Osteoblast (primary cell): ENCODE results near the gene SLC34A1. TPM values are rescaled to one million over a fixed set of nuclear protein-coding genes. Genes with fewer than 3 reads are reported as not detected.

Source experiments
- DNase-seq: peaks from one replicate; pipeline ENCODE4 v3.0.0; 2011; ENCODE audit warnings: low spot score, mixed read lengths; ENCODE audit not compliant: insufficient read length; ENCODE audit errors: missing footprints
- H2AFZ ChIP-seq: 2 replicates; pipeline ENCODE4 v1.6.0; 2011; ENCODE audit warnings: mild to moderate bottlenecking, low read length
- H3K27ac ChIP-seq: 2 replicates; pipeline ENCODE4 v1.5.1; 2011; ENCODE audit warnings: mild to moderate bottlenecking, low read depth, low read length, moderate library complexity
- H3K27me3 ChIP-seq: 2 replicates; pipeline ENCODE4 v1.6.0; 2012; ENCODE audit warnings: mild to moderate bottlenecking, control low read depth, inconsistent platforms, low read length, moderate library complexity; ENCODE audit not compliant: insufficient read depth
- H3K36me3 ChIP-seq: 2 replicates; pipeline ENCODE4 v1.5.1; 2011; ENCODE audit warnings: mild to moderate bottlenecking, low read length, control low read depth, moderate library complexity; ENCODE audit not compliant: insufficient read depth
- H3K4me1 ChIP-seq: 2 replicates; pipeline ENCODE4 v1.5.1; 2011; ENCODE audit warnings: mild to moderate bottlenecking, low read length, control low read depth, moderate library complexity; ENCODE audit not compliant: insufficient read depth
- H3K4me2 ChIP-seq: 2 replicates; pipeline ENCODE4 v1.6.0; 2011; ENCODE audit warnings: mild to moderate bottlenecking, low read length; ENCODE audit not compliant: insufficient read depth
- H3K4me3 ChIP-seq: fragments of 200-600 bp; sonication (generic); 3 replicates; pipeline ENCODE4 v1.5.1; 2012; ENCODE audit warnings: mild to moderate bottlenecking, low read length, inconsistent platforms; ENCODE audit not compliant: insufficient read depth
- H3K79me2 ChIP-seq: 2 replicates; pipeline ENCODE4 v1.6.0; 2012; ENCODE audit warnings: mild to moderate bottlenecking, low read length, control low read depth, inconsistent platforms; ENCODE audit not compliant: insufficient read depth
- H3K9me3 ChIP-seq: 2 replicates; pipeline ENCODE4 v1.5.1; 2011; ENCODE audit warnings: low read depth, low read length, control low read depth
- H4K20me1 ChIP-seq: 2 replicates; pipeline ENCODE4 v1.6.0; 2012; ENCODE audit warnings: mild to moderate bottlenecking, low read length, control low read depth; ENCODE audit not compliant: insufficient read depth
- total RNA-seq: library from RNA; depleted of rRNA; stranded (reverse); fragments of >200 nt; gene quantifications from 2 replicates; pipeline ENCODE4 v1.2.3, GENCODE V29; 2012
- TF ChIP-seq, protein P1 (sequence below): IDR thresholded peaks from 2 replicates; pipeline ENCODE4 v1.5.1; 2011; ENCODE audit warnings: mild to moderate bottlenecking, low read depth, low read length, moderate library complexity; ENCODE audit errors: extremely low read depth

Gene SLC34A1
- total RNA-seq, 1 donor, result not detected

GRCh38 chr5:177431317-177432142 lies 47.3 kb downstream of the SLC34A1 start:
- Histone ChIP-seq H3K27ac (no peak overlapping the region), H3K4me2 (no peak overlapping the region), H2AFZ (no peak overlapping the region), H3K36me3 (peaks cover 21% of the 10 kb centered on the region), H3K4me1 (peaks cover 13% of the 10 kb centered on the region), H3K27me3 (no peaks in the 10 kb centered on the region), H3K9me3 (no peaks in the 10 kb centered on the region), H3K79me2 (peaks cover 30% of the 10 kb centered on the region), H4K20me1 (peaks cover 15% of the 10 kb centered on the region), H3K4me3 (no peak overlapping the region)
- peak; percentile 75 for DNase-seq
- TF ChIP-seq, protein P1, sequence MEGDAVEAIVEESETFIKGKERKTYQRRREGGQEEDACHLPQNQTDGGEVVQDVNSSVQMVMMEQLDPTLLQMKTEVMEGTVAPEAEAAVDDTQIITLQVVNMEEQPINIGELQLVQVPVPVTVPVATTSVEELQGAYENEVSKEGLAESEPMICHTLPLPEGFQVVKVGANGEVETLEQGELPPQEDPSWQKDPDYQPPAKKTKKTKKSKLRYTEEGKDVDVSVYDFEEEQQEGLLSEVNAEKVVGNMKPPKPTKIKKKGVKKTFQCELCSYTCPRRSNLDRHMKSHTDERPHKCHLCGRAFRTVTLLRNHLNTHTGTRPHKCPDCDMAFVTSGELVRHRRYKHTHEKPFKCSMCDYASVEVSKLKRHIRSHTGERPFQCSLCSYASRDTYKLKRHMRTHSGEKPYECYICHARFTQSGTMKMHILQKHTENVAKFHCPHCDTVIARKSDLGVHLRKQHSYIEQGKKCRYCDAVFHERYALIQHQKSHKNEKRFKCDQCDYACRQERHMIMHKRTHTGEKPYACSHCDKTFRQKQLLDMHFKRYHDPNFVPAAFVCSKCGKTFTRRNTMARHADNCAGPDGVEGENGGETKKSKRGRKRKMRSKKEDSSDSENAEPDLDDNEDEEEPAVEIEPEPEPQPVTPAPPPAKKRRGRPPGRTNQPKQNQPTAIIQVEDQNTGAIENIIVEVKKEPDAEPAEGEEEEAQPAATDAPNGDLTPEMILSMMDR, result no peak

GRCh38 chr5:177432143-177432838 lies 48.1 kb downstream of the SLC34A1 start:
- DNase-seq, result peak; percentile 41
- Histone ChIP-seq H2AFZ (no peak overlapping the region), H3K27ac (no peak overlapping the region), H3K9me3 (no peaks in the 10 kb centered on the region), H3K79me2 (peaks cover 25% of the 10 kb centered on the region), H3K27me3 (no peaks in the 10 kb centered on the region), H3K4me3 (no peak overlapping the region), H4K20me1 (peaks cover 11% of the 10 kb centered on the region), H3K4me2 (no peak overlapping the region), H3K4me1 (peaks cover 9% of the 10 kb centered on the region), H3K36me3 (peaks cover 21% of the 10 kb centered on the region)
- TF ChIP-seq, protein P1, result no peak

DNA sequence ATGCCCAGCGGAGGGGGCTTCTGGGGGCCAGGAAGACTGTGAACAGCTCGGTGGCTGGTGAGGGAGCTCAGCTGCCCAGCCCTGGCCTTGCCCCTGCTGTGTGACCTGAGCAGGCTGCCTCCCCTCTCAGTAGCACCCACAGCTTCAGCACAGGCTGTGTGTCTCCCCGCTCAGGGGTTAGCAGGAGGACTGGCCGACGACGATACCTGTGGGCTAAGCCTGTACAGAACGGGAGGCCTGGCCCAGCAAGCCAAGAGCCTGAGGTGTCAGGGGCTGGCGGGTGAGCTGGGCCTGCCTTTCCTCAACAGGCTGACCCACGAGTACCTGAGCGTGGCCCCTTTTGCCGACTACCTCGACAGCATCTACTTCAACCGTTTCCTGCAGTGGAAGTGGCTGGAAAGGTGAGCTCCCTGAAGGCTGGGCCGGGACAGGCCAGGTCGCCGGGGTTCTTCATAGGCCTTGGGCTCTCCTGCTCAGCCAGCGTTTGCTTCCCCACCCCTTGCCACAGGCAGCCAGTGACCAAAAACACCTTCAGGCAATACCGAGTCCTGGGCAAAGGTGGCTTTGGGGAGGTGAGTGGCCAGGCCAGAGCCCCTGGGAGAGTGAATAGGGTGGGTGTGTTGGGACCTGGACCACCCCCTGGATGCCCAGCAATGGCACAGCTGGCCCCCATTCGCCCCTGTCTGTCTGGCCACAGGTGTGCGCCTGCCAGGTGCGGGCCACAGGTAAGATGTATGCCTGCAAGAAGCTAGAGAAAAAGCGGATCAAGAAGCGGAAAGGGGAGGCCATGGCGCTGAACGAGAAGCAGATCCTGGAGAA lies 48.8 kb downstream of the SLC34A1 start:
- Histone ChIP-seq H3K36me3 (peaks cover 24% of the 10 kb centered on the region), H3K27ac (no peak overlapping the region), H2AFZ (no peak overlapping the region), H3K4me2 (no peak overlapping the region), H3K9me3 (no peaks in the 10 kb centered on the region), H3K4me3 (no peak overlapping the region), H3K79me2 (peaks cover 17% of the 10 kb centered on the region), H3K4me1 (peaks cover 2% of the 10 kb centered on the region), H4K20me1 (peaks cover 10% of the 10 kb centered on the region), H3K27me3 (no peaks in the 10 kb centered on the region)
- DNase-seq, result peak; percentile 73
- TF ChIP-seq, protein P1, result no peak
